ENCODE results near the gene RBBP5. TPM values are rescaled to one million over a fixed set of nuclear protein-coding genes. Genes with fewer than 3 reads are reported as not detected.
A peak's percentile ranks its signal among the peaks of the same experiment; 100 is the strongest.

RBBP5 gene
- total RNA-seq, 1 experiment from 2014 or later = 17.3 TPM

GRCh38 chr1:205091043-205091740 is 30.6 kb downstream of the RBBP5 start:
- Mint-ChIP-seq H3K4me3 (no peak overlapping the region), H3K27me3 (ENCODE audit: low read depth) (no peaks in the 10 kb centered on the region), H3K36me3 (ENCODE audit: insufficient read depth in 1 of 3, low read depth in 3 of 3) (peaks cover 18 to 71% (median 66%) of the 10 kb centered on the region in 3 experiments; a peak in 6 of 7 replicates), H3K27ac (peak overlapping the region in 1 of 3 experiments; percentile 56; a peak in 1 of 7 replicates), H3K4me1 (no peaks in the 10 kb centered on the region), H3K9me3 (no peaks in the 10 kb centered on the region)
- no CpG with 5 or more reads among the region's 4 CpGs for WGBS (ENCODE audit: extremely low coverage, insufficient read length, low lambda C conversion rate)
- DNase-seq = no peak
- no peak overlapping the region for H3K18ac ChIP-seq (ENCODE audit: insufficient read length, low read depth, low read length)
- H3T11ph ChIP-seq (ENCODE audit: low read length) = no peak overlapping the region
- no peak overlapping the region for H4K91ac ChIP-seq (ENCODE audit: insufficient read length, low read depth, low read length)
- H3K79me1 ChIP-seq (ENCODE audit: insufficient read depth, low read depth, low read length, poor library complexity, severe bottlenecking) = no peaks in the 10 kb centered on the region
- no peak overlapping the region for H3K27ac ChIP-seq (ENCODE audit: insufficient read length, low read depth, low read length)
- H4K20me1 ChIP-seq (ENCODE audit: control insufficient read depth, insufficient read depth, insufficient read length) = no peaks in the 10 kb centered on the region
- no peak overlapping the region for H2BK15ac ChIP-seq (ENCODE audit: low read depth, low read length)
- TF ChIP-seq, protein P1, sequence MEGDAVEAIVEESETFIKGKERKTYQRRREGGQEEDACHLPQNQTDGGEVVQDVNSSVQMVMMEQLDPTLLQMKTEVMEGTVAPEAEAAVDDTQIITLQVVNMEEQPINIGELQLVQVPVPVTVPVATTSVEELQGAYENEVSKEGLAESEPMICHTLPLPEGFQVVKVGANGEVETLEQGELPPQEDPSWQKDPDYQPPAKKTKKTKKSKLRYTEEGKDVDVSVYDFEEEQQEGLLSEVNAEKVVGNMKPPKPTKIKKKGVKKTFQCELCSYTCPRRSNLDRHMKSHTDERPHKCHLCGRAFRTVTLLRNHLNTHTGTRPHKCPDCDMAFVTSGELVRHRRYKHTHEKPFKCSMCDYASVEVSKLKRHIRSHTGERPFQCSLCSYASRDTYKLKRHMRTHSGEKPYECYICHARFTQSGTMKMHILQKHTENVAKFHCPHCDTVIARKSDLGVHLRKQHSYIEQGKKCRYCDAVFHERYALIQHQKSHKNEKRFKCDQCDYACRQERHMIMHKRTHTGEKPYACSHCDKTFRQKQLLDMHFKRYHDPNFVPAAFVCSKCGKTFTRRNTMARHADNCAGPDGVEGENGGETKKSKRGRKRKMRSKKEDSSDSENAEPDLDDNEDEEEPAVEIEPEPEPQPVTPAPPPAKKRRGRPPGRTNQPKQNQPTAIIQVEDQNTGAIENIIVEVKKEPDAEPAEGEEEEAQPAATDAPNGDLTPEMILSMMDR (conservative IDR thresholded peaks at IDR 0.05) = no peak
- H2BK120ac ChIP-seq (ENCODE audit: low read depth, low read length, poor library complexity, severe bottlenecking) = no peak overlapping the region
- H2BK5ac ChIP-seq (ENCODE audit: insufficient read length, low read length) = no peak overlapping the region
- no peaks in the 10 kb centered on the region for H3K27me3 ChIP-seq (ENCODE audit: insufficient read depth, low read length)
- no peaks in the 10 kb centered on the region for H3K79me2 ChIP-seq (ENCODE audit: insufficient read depth, low read length)
- H3K56ac ChIP-seq (ENCODE audit: insufficient read length, low read depth, low read length) = no peak overlapping the region
- H3K4ac ChIP-seq (ENCODE audit: low read depth, low read length) = no peak overlapping the region
- no peaks in the 10 kb centered on the region for H3K4me1 ChIP-seq (ENCODE audit: insufficient read depth, low read length)
- no peak overlapping the region for H3K23ac ChIP-seq (ENCODE audit: insufficient read length, low read depth, low read length)
- H3K14ac ChIP-seq (ENCODE audit: insufficient read depth, low read length) = no peak overlapping the region
- H3K9me3 ChIP-seq (ENCODE audit: control insufficient read depth, low read depth, low read length) = no peaks in the 10 kb centered on the region
- H2AK5ac ChIP-seq (ENCODE audit: insufficient read length, low read length) = no peak overlapping the region
- H3K9ac ChIP-seq (ENCODE audit: extremely low read depth, insufficient read length, low read length) = no peak overlapping the region
- H2BK20ac ChIP-seq (ENCODE audit: low read depth, low read length, poor library complexity, severe bottlenecking) = no peak overlapping the region
- H3K23me2 ChIP-seq (ENCODE audit: insufficient read length, low read depth, low read length, poor library complexity, severe bottlenecking) = no peaks in the 10 kb centered on the region
- H3K4me2 ChIP-seq (ENCODE audit: insufficient read depth, insufficient read length, low read length) = no peak overlapping the region
- no peak overlapping the region for H4K5ac ChIP-seq (ENCODE audit: insufficient read length, low read depth, low read length)
- no peak overlapping the region for H4K8ac ChIP-seq (replicated peaks; ENCODE audit: insufficient read length, low read depth, low read length)
- H2BK12ac ChIP-seq (ENCODE audit: insufficient read length, low read depth, low read length) = no peak overlapping the region
- no peak overlapping the region for H2AFZ ChIP-seq (ENCODE audit: low read length)
